HEK293T (cell line): ENCODE results near the gene SMIM29.

Source experiments
- ARNT ChIP-seq: fragments of 450-650 bp; IDR thresholded peaks from 2 replicates; pipeline ENCODE4 v1.6.1; 2017; ENCODE audit warnings: mild to moderate bottlenecking
- BHLHE40 ChIP-seq: fragments of 450-650 bp; IDR thresholded peaks from 2 replicates; pipeline ENCODE4 v1.6.1; 2016; ENCODE audit warnings: mild to moderate bottlenecking, moderate library complexity, borderline replicate concordance
- CTBP1 ChIP-seq: fragments of 450-650 bp; IDR thresholded peaks from 2 replicates; pipeline ENCODE4 v1.6.1; 2016; ENCODE audit warnings: borderline replicate concordance
- ELF4 ChIP-seq: fragments of 450-650 bp; IDR thresholded peaks from 2 replicates; pipeline ENCODE4 v1.6.1; 2017; ENCODE audit warnings: antibody characterized with exemption
- FOXA1 ChIP-seq: fragments of 450-650 bp; IDR thresholded peaks from 2 replicates; pipeline ENCODE4 v1.6.1; 2016; ENCODE audit warnings: mild to moderate bottlenecking
- FOXM1 ChIP-seq: fragments of 450-650 bp; IDR thresholded peaks from 2 replicates; pipeline ENCODE4 v1.6.1; 2017; ENCODE audit warnings: mild to moderate bottlenecking, borderline replicate concordance
- L3MBTL2 ChIP-seq: fragments of 450-650 bp; conservative IDR thresholded peaks from 2 replicates; pipeline ENCODE4 v1.6.1; 2016; ENCODE audit warnings: mild to moderate bottlenecking
- LEF1 ChIP-seq: fragments of 450-650 bp; IDR thresholded peaks from 2 replicates; pipeline ENCODE4 v1.6.1; 2017; ENCODE audit warnings: mild to moderate bottlenecking, borderline replicate concordance
- NFRKB ChIP-seq: fragments of 450-650 bp; IDR thresholded peaks from 2 replicates; pipeline ENCODE4 v1.6.1; 2016; ENCODE audit warnings: mild to moderate bottlenecking, moderate library complexity
- PKNOX1 ChIP-seq: fragments of 450-650 bp; IDR thresholded peaks from 2 replicates; pipeline ENCODE4 v1.6.1; 2016
- SP1 ChIP-seq: fragments of 450-650 bp; IDR thresholded peaks from 2 replicates; pipeline ENCODE4 v1.6.1; 2017
- SUZ12 ChIP-seq: fragments of 450-650 bp; IDR thresholded peaks from 2 replicates; pipeline ENCODE4 v1.6.1; 2016; ENCODE audit warnings: mild to moderate bottlenecking
- TARDBP ChIP-seq: fragments of 450-650 bp; IDR thresholded peaks from 2 replicates; pipeline ENCODE4 v1.6.1; 2016
- ZNF384 ChIP-seq: fragments of 450-650 bp; IDR thresholded peaks from 2 replicates; pipeline ENCODE4 v1.6.1; 2016

- no peak for TF ChIP-seq TARDBP
- TF ChIP-seq FOXM1: no peak
- no peak for TF ChIP-seq LEF1
- TF ChIP-seq L3MBTL2: no peak
- no peak for TF ChIP-seq CTBP1
- no peak for TF ChIP-seq ARNT
- TF ChIP-seq ZNF384: no peak
- no peak for TF ChIP-seq SP1
- TF ChIP-seq ELF4: no peak
- no peak for TF ChIP-seq PKNOX1
- TF ChIP-seq NFRKB: no peak
- no peak for TF ChIP-seq SUZ12
- no peak for TF ChIP-seq FOXA1
- TF ChIP-seq BHLHE40: no peak
These were observed 2.0 kb downstream of the SMIM29 start for GRCh38 chr6:34246563-34247391.
